Fibroblast of gingiva (primary cell): ENCODE results near the gene TMSB15C.
A peak's percentile ranks its signal among the peaks of the same experiment; 100 is the strongest.
"Not testable (repeated sequence)": the region's sequence is repeated elsewhere in the genome, so short reads cannot be mapped to it uniquely, and the experiment has no call there.

Source experiments
- DNase-seq: peaks from one replicate; pipeline ENCODE4 v3.0.0-alpha.2; 2011; ENCODE audit warnings: low read depth

The TMSB15C gene

GRCh38 chrX:104075778-104076445 lies at the start of gene TMSB15C:
TMSB15C (minus strand) TSS chrX:104076236.
- not testable (repeated sequence) for DNase-seq

- no peak for DNase-seq
Measured at GRCh38 chrX:104122829-104123228, 46.8 kb upstream of the TMSB15C start.

- DNase-seq = no peak
Measured at GRCh38 chrX:104118765-104119164, 42.7 kb upstream of the TMSB15C start.

- DNase-seq = no peak
Measured at GRCh38 chrX:104117759-104118158, 41.7 kb upstream of the TMSB15C start.

- peak; percentile 28 for DNase-seq
Measured at GRCh38 chrX:104113222-104113965, 37.4 kb upstream of the TMSB15C start.

- DNase-seq = peak; percentile 14
Measured at GRCh38 chrX:104112326-104112951, 36.4 kb upstream of the TMSB15C start, which contains the start of gene ZCCHC18. ZCCHC18 (plus strand) TSS chrX:104112523; CDS start chrX:104114112, 1,589 bp downstream.

GRCh38 chrX:104110491-104111240 lies 34.6 kb upstream of the TMSB15C start:
- DNase-seq = not testable (repeated sequence)

- DNase-seq = no peak
Measured at GRCh38 chrX:104108955-104109354, 32.9 kb upstream of the TMSB15C start.

GRCh38 chrX:104105330-104106262 lies 29.6 kb upstream of the TMSB15C start:
- no peak for DNase-seq

- no peak for DNase-seq
Measured at GRCh38 chrX:104104676-104105075, 28.6 kb upstream of the TMSB15C start.

- DNase-seq = no peak
Measured at GRCh38 chrX:104098919-104099318, 22.9 kb upstream of the TMSB15C start.

GRCh38 chrX:104098151-104098808 lies 22.2 kb upstream of the TMSB15C start:
- peak; percentile 55 for DNase-seq

- no peak for DNase-seq
Measured at GRCh38 chrX:104085919-104086318, 9.9 kb upstream of the TMSB15C start.

GRCh38 chrX:104085477-104085876 lies 9.4 kb upstream of the TMSB15C start:
- DNase-seq = no peak

- peak; percentile 12 for DNase-seq
Measured at GRCh38 chrX:104084534-104085277, 8.7 kb upstream of the TMSB15C start.

GRCh38 chrX:104084063-104084462 lies 8.0 kb upstream of the TMSB15C start:
- no peak for DNase-seq

GRCh38 chrX:104077854-104078253 lies 1.8 kb upstream of the TMSB15C start:
- not testable (repeated sequence) for DNase-seq

- DNase-seq = not testable (repeated sequence)
Measured at GRCh38 chrX:104062636-104063035, 13.4 kb downstream of the TMSB15C start.

- not testable (repeated sequence) for DNase-seq
Measured at GRCh38 chrX:104054956-104055355, 21.1 kb downstream of the TMSB15C start.

- no peak for DNase-seq
Measured at GRCh38 chrX:104047171-104047570, 28.9 kb downstream of the TMSB15C start.
